Endothelial cell (in vitro differentiated cells): Measurements from ENCODE around the gene ACOT8. TPM values are rescaled to one million over a fixed set of nuclear protein-coding genes. Genes with fewer than 3 reads are reported as not detected.

ENCODE experiments used
- DNase-seq: peaks from one replicate; pipeline ENCODE4 v3.0.0; 2021; ENCODE audit warnings: low spot score
- H3K27ac Mint-ChIP-seq: one replicate; pipeline ENCODE4 v1.8.0; 2021; ENCODE audit warnings: mixed read lengths, inconsistent platforms; ENCODE audit not compliant: unreplicated experiment
- H3K27me3 Mint-ChIP-seq: one replicate; pipeline ENCODE4 v1.8.0; 2021; ENCODE audit warnings: mild to moderate bottlenecking, moderate library complexity, mixed read lengths, inconsistent platforms; ENCODE audit not compliant: unreplicated experiment
- H3K36me3 Mint-ChIP-seq: one replicate; pipeline ENCODE4 v1.8.0; 2021; ENCODE audit warnings: mild to moderate bottlenecking, low read depth, mixed read lengths, inconsistent platforms; ENCODE audit not compliant: unreplicated experiment
- H3K4me1 Mint-ChIP-seq: one replicate; pipeline ENCODE4 v1.8.0; 2021; ENCODE audit warnings: mild to moderate bottlenecking, mixed read lengths, inconsistent platforms; ENCODE audit not compliant: unreplicated experiment
- H3K4me3 Mint-ChIP-seq: one replicate; pipeline ENCODE4 v1.8.0; 2021; ENCODE audit warnings: mild to moderate bottlenecking, mixed read lengths, inconsistent platforms; ENCODE audit not compliant: unreplicated experiment
- H3K9me3 Mint-ChIP-seq: one replicate; pipeline ENCODE4 v1.8.0; 2021; ENCODE audit warnings: mixed read lengths, inconsistent platforms; ENCODE audit not compliant: unreplicated experiment
- CTCF ChIP-seq: fragments of 200-600 bp; sonication (generic); IDR thresholded peaks from one replicate; pipeline ENCODE4 v1.5.0; 2021; ENCODE audit warnings: antibody characterized with exemption; ENCODE audit not compliant: unreplicated experiment
- total RNA-seq: library from RNA; stranded (reverse); fragmentation: NEBNext Ultra II Directional; extraction: Animal tissue kit (Norgen Biotek cat#: 25700); gene quantifications from one replicate; pipeline ENCODE4 v1.2.1, GENCODE V29; 2021; ENCODE audit not compliant: unreplicated experiment

Gene ACOT8
- total RNA-seq, 1 donor from 2014 or later: 25.3 TPM

GRCh38 chr20:45841407-45842129 is 15.6 kb downstream of the ACOT8 start:
- Mint-ChIP-seq H3K4me1 (no peaks in the 10 kb centered on the region), H3K27me3 (no peaks in the 10 kb centered on the region), H3K9me3 (no peaks in the 10 kb centered on the region), H3K27ac (no peak overlapping the region), H3K36me3 (peaks cover 15% of the 10 kb centered on the region), H3K4me3 (no peak overlapping the region)
- TF ChIP-seq CTCF: no peak
- no peak for DNase-seq

DNA sequence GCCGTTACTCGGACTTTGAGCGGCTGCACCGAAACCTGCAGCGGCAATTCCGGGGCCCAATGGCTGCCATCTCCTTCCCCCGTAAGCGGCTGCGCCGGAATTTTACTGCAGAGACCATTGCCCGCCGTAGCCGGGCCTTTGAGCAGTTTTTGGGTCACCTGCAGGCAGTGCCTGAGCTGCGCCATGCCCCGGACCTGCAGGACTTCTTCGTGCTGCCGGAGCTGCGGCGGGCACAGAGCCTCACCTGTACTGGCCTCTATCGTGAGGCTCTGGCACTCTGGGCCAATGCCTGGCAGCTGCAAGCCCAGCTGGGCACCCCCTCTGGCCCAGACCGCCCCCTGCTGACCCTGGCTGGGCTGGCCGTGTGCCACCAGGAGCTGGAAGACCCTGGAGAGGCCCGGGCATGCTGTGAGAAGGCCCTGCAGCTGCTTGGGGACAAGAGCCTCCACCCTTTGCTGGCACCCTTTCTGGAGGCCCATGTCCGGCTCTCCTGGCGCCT is 16.4 kb downstream of the ACOT8 start:
- Mint-ChIP-seq H3K4me3 (no peak overlapping the region), H3K27ac (no peak overlapping the region), H3K27me3 (no peaks in the 10 kb centered on the region), H3K9me3 (no peaks in the 10 kb centered on the region), H3K36me3 (peaks cover 15% of the 10 kb centered on the region), H3K4me1 (no peaks in the 10 kb centered on the region)
- DNase-seq: no peak
- no peak for TF ChIP-seq CTCF

DNA sequence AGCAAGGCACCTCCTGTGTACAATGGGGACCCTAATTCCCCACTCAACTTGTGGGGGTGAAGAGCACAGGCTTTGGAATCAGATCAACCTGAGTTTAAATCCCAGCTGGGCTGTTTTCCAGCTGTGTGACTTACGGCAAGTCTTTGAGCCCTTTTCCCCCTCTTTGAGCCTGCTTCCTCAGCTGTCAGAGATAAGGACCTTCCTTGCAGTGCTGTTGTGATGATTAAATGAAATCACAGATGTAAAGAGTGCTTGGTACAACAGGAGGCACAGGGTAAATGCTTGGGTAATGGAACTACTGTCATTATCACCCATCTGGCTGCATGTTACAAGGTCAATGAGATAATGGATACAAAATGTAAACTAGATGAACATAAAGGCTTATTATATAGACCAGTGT is 20.4 kb downstream of the ACOT8 start:
- H3K36me3 Mint-ChIP-seq: no peaks in the 10 kb centered on the region
- TF ChIP-seq CTCF: no peak
- no peak overlapping the region for H3K4me3 Mint-ChIP-seq
- H3K27ac Mint-ChIP-seq: no peak overlapping the region
- H3K9me3 Mint-ChIP-seq: no peaks in the 10 kb centered on the region
- H3K27me3 Mint-ChIP-seq: peaks cover 4% of the 10 kb centered on the region
- DNase-seq: no peak
- peaks cover 6% of the 10 kb centered on the region for H3K4me1 Mint-ChIP-seq

DNA sequence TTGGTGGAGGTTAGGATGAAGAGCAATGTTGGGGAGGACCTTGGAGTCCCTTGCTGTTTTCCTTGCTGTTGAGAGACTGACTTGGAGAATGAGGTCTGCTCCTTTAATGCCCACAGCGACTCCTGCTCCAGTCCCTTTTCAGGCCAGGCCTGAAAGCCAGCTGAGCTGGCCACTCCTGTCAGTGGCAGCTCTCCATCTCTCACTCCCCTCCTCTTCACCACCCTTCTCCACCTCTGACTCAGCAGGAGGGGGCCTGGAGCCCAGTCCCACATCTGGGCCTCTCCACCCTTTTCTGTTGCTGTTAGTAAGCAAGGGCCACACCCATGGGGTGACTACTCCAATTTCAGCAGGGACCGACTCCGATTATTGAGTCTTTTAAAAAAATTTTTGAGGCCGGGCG is 21.4 kb downstream of the ACOT8 start:
- no peak for TF ChIP-seq CTCF
- Mint-ChIP-seq H3K27ac (no peak overlapping the region), H3K4me1 (peaks cover 6% of the 10 kb centered on the region), H3K36me3 (no peaks in the 10 kb centered on the region), H3K4me3 (no peak overlapping the region), H3K27me3 (peaks cover 4% of the 10 kb centered on the region), H3K9me3 (no peaks in the 10 kb centered on the region)
- DNase-seq: no peak

GRCh38 chr20:45835329-45835765 is 21.8 kb downstream of the ACOT8 start:
- no peaks in the 10 kb centered on the region for H3K9me3 Mint-ChIP-seq
- TF ChIP-seq CTCF: no peak
- no peak for DNase-seq
- no peak overlapping the region for H3K4me3 Mint-ChIP-seq
- no peak overlapping the region for H3K27ac Mint-ChIP-seq
- H3K36me3 Mint-ChIP-seq: no peaks in the 10 kb centered on the region
- H3K27me3 Mint-ChIP-seq: peaks cover 4% of the 10 kb centered on the region
- peaks cover 6% of the 10 kb centered on the region for H3K4me1 Mint-ChIP-seq
